Immature natural killer cell (primary cell): ENCODE measurements around the gene ATP10B. TPM values are rescaled to one million over a fixed set of nuclear protein-coding genes. Genes with fewer than 3 reads are reported as not detected.

ENCODE experiments used
- DNase-seq, 3 donors: peaks; one replicate each; pipeline ENCODE4 v3.0.0; 2022; ENCODE audit warnings: mixed read lengths in 1 of 3
- H3K27ac Mint-ChIP-seq, 6 donors: one replicate each; pipeline ENCODE4 v1.8.0; 2020; ENCODE audit warnings: mixed read lengths in 6 of 6, mild to moderate bottlenecking in 5 of 6, inconsistent platforms in 4 of 6, moderate library complexity in 3 of 6
- H3K27me3 Mint-ChIP-seq, 3 donors: one replicate each; pipeline ENCODE4 v1.8.0; 2020 to 2021; ENCODE audit warnings: low read depth in 3 of 3, mild to moderate bottlenecking in 3 of 3, mixed read lengths in 3 of 3, moderate library complexity in 3 of 3, inconsistent platforms in 1 of 3
- H3K36me3 Mint-ChIP-seq, 3 donors: one replicate each; pipeline ENCODE4 v1.8.0; 2020; ENCODE audit warnings: mixed read lengths in 3 of 3, inconsistent platforms in 2 of 3, mild to moderate bottlenecking in 2 of 3
- H3K4me1 Mint-ChIP-seq, 2 donors: one replicate each; pipeline ENCODE4 v1.8.0; 2020; ENCODE audit warnings: inconsistent platforms in 2 of 2, mild to moderate bottlenecking in 2 of 2, mixed read lengths in 2 of 2, moderate library complexity in 1 of 2
- H3K4me3 Mint-ChIP-seq, 5 donors: one replicate each; pipeline ENCODE4 v1.8.0; 2020; ENCODE audit warnings: mild to moderate bottlenecking in 5 of 5, mixed read lengths in 5 of 5, inconsistent platforms in 3 of 5, moderate library complexity in 3 of 5
- H3K9me3 Mint-ChIP-seq, 6 donors: one replicate each; pipeline ENCODE4 v1.8.0; 2020; ENCODE audit warnings: mild to moderate bottlenecking in 6 of 6, mixed read lengths in 6 of 6, inconsistent platforms in 4 of 6, moderate library complexity in 3 of 6
- polyA plus RNA-seq, 3 donors: library from polyadenylated mRNA; unstranded; fragments of 300-500 nt; fragmentation: Illumina TruSeq; gene quantifications; one replicate each; pipeline ENCODE4 v1.2.3, GENCODE V29; 2021

The ATP10B gene
- polyA plus RNA-seq, 3 donors from 2014 or later: not detected

- DNase-seq: no peak
- H3K4me1 Mint-ChIP-seq: no peaks in the 10 kb centered on the region
Observed at GRCh38 chr5:160550075-160550474, 301.9 kb downstream of the ATP10B start.

GRCh38 chr5:160548949-160549645 is 302.9 kb downstream of the ATP10B start:
- H3K9me3 Mint-ChIP-seq: peaks cover 0 to 3% (median 0%) of the 10 kb centered on the region in 6 donors
- no peak for DNase-seq
- peaks cover 4 to 9% (median 4%) of the 10 kb centered on the region in 3 donors for H3K27me3 Mint-ChIP-seq

More at GRCh38 chr5:160550075-160550474, 301.9 kb downstream of the ATP10B start:
- Mint-ChIP-seq H3K4me3 (no peak overlapping the region), H3K27me3 (peaks cover 4 to 9% (median 4%) of the 10 kb centered on the region in 3 donors), H3K9me3 (peaks cover 0 to 3% (median 0%) of the 10 kb centered on the region in 6 donors), H3K36me3 (no peaks in the 10 kb centered on the region), H3K27ac (no peak overlapping the region)

GRCh38 chr5:160547872-160548271 is 304.1 kb downstream of the ATP10B start:
- Mint-ChIP-seq H3K9me3 (peaks cover 0 to 3% (median 0%) of the 10 kb centered on the region in 6 donors), H3K4me1 (no peaks in the 10 kb centered on the region), H3K27ac (no peak overlapping the region), H3K36me3 (no peaks in the 10 kb centered on the region), H3K4me3 (no peak overlapping the region), H3K27me3 (peaks cover 4 to 11% (median 5%) of the 10 kb centered on the region in 3 donors)
- DNase-seq: no peak

More at GRCh38 chr5:160548949-160549645, 302.9 kb downstream of the ATP10B start:
- Mint-ChIP-seq H3K4me3 (no peak overlapping the region), H3K27ac (no peak overlapping the region), H3K36me3 (no peaks in the 10 kb centered on the region), H3K4me1 (no peaks in the 10 kb centered on the region)

- peaks cover 4 to 11% (median 5%) of the 10 kb centered on the region in 3 donors for H3K27me3 Mint-ChIP-seq
- DNase-seq: no peak
- no peak overlapping the region for H3K27ac Mint-ChIP-seq
Observed at GRCh38 chr5:160547061-160547460, 304.9 kb downstream of the ATP10B start.

GRCh38 chr5:160545832-160546231 is 306.2 kb downstream of the ATP10B start:
- Mint-ChIP-seq H3K27me3 (peaks cover 4 to 11% (median 5%) of the 10 kb centered on the region in 3 donors), H3K4me3 (no peak overlapping the region), H3K27ac (no peak overlapping the region), H3K9me3 (peaks cover 0 to 3% (median 0%) of the 10 kb centered on the region in 6 donors), H3K4me1 (no peaks in the 10 kb centered on the region), H3K36me3 (no peaks in the 10 kb centered on the region)
- no peak for DNase-seq

More at GRCh38 chr5:160547061-160547460, 304.9 kb downstream of the ATP10B start:
- Mint-ChIP-seq H3K4me1 (no peaks in the 10 kb centered on the region), H3K9me3 (peaks cover 0 to 3% (median 0%) of the 10 kb centered on the region in 6 donors), H3K4me3 (no peak overlapping the region), H3K36me3 (no peaks in the 10 kb centered on the region)

GRCh38 chr5:160543395-160543794 is 308.6 kb downstream of the ATP10B start:
- peaks cover 0 to 3% (median 0%) of the 10 kb centered on the region in 6 donors for H3K9me3 Mint-ChIP-seq
- no peak overlapping the region for H3K4me3 Mint-ChIP-seq
- no peak for DNase-seq
- H3K27ac Mint-ChIP-seq: no peak overlapping the region
- H3K27me3 Mint-ChIP-seq: peaks cover 2 to 11% (median 2%) of the 10 kb centered on the region in 3 donors
- H3K36me3 Mint-ChIP-seq: no peaks in the 10 kb centered on the region
- H3K4me1 Mint-ChIP-seq: no peaks in the 10 kb centered on the region

- H3K36me3 Mint-ChIP-seq: no peaks in the 10 kb centered on the region
- peaks cover 0 to 2% (median 0%) of the 10 kb centered on the region in 6 donors for H3K9me3 Mint-ChIP-seq
- H3K27ac Mint-ChIP-seq: no peak overlapping the region
- peaks cover 2 to 8% (median 2%) of the 10 kb centered on the region in 3 donors for H3K27me3 Mint-ChIP-seq
- no peak for DNase-seq
- H3K4me3 Mint-ChIP-seq: no peak overlapping the region
- H3K4me1 Mint-ChIP-seq: no peaks in the 10 kb centered on the region
Observed at GRCh38 chr5:160542840-160543239, 309.2 kb downstream of the ATP10B start.

GRCh38 chr5:160542281-160542680 is 309.7 kb downstream of the ATP10B start:
- DNase-seq: no peak
- H3K27me3 Mint-ChIP-seq: peaks cover 2 to 8% (median 2%) of the 10 kb centered on the region in 3 donors
- H3K36me3 Mint-ChIP-seq: no peaks in the 10 kb centered on the region
- no peaks in the 10 kb centered on the region for H3K4me1 Mint-ChIP-seq
- H3K9me3 Mint-ChIP-seq: peaks cover 0 to 2% (median 0%) of the 10 kb centered on the region in 6 donors
- H3K27ac Mint-ChIP-seq: no peak overlapping the region
- H3K4me3 Mint-ChIP-seq: no peak overlapping the region

GRCh38 chr5:160539431-160539830 is 312.6 kb downstream of the ATP10B start:
- no peaks in the 10 kb centered on the region for H3K36me3 Mint-ChIP-seq
- no peak overlapping the region for H3K4me3 Mint-ChIP-seq
- H3K4me1 Mint-ChIP-seq: no peaks in the 10 kb centered on the region
- peaks cover 2 to 5% (median 3%) of the 10 kb centered on the region in 3 donors for H3K27me3 Mint-ChIP-seq
- no peak for DNase-seq
- H3K9me3 Mint-ChIP-seq: no peaks in the 10 kb centered on the region
- no peak overlapping the region for H3K27ac Mint-ChIP-seq

- peaks cover 1 to 3% (median 2%) of the 10 kb centered on the region in 3 donors for H3K27me3 Mint-ChIP-seq
- DNase-seq: no peak
- no peaks in the 10 kb centered on the region for H3K4me1 Mint-ChIP-seq
- no peak overlapping the region for H3K4me3 Mint-ChIP-seq
- no peaks in the 10 kb centered on the region for H3K36me3 Mint-ChIP-seq
- no peak overlapping the region for H3K27ac Mint-ChIP-seq
- no peaks in the 10 kb centered on the region for H3K9me3 Mint-ChIP-seq
Observed at GRCh38 chr5:160537940-160538339, 314.1 kb downstream of the ATP10B start.

- Mint-ChIP-seq H3K4me3 (no peak overlapping the region), H3K36me3 (no peaks in the 10 kb centered on the region), H3K27ac (no peak overlapping the region), H3K4me1 (no peaks in the 10 kb centered on the region), H3K9me3 (no peaks in the 10 kb centered on the region), H3K27me3 (peaks cover 1 to 3% (median 2%) of the 10 kb centered on the region in 3 donors)
- DNase-seq: no peak
Observed at GRCh38 chr5:160537116-160537515, 314.9 kb downstream of the ATP10B start.

GRCh38 chr5:160534914-160535313 is 317.1 kb downstream of the ATP10B start:
- H3K9me3 Mint-ChIP-seq: peaks cover 0 to 3% (median 0%) of the 10 kb centered on the region in 6 donors
- H3K27me3 Mint-ChIP-seq: peaks cover 1 to 3% (median 2%) of the 10 kb centered on the region in 3 donors
- H3K36me3 Mint-ChIP-seq: no peaks in the 10 kb centered on the region
- H3K27ac Mint-ChIP-seq: no peak overlapping the region
- no peaks in the 10 kb centered on the region for H3K4me1 Mint-ChIP-seq
- H3K4me3 Mint-ChIP-seq: no peak overlapping the region
- no peak for DNase-seq

GRCh38 chr5:160534125-160534524 is 317.9 kb downstream of the ATP10B start:
- Mint-ChIP-seq H3K27me3 (peaks cover 1 to 3% (median 2%) of the 10 kb centered on the region in 3 donors), H3K9me3 (peaks cover 0 to 3% (median 0%) of the 10 kb centered on the region in 6 donors), H3K27ac (no peak overlapping the region), H3K4me1 (no peaks in the 10 kb centered on the region), H3K4me3 (no peak overlapping the region), H3K36me3 (no peaks in the 10 kb centered on the region)
- no peak for DNase-seq

GRCh38 chr5:160525471-160526261 is 326.3 kb downstream of the ATP10B start:
- Mint-ChIP-seq H3K4me1 (no peaks in the 10 kb centered on the region), H3K4me3 (no peak overlapping the region), H3K27ac (no peak overlapping the region), H3K27me3 (peaks cover 0 to 2% (median 2%) of the 10 kb centered on the region in 3 donors), H3K36me3 (peaks cover 0 to 4% (median 0%) of the 10 kb centered on the region in 3 donors), H3K9me3 (peaks cover 0 to under 1% (median 0%) of the 10 kb centered on the region in 6 donors)
- no peak for DNase-seq
